ENCODE measurements around the gene MIAT. TPM values are rescaled to one million over a fixed set of nuclear protein-coding genes. Genes with fewer than 3 reads are reported as not detected.
A peak's percentile ranks its signal among the peaks of the same experiment; 100 is the strongest.
"Not testable (repeated sequence)": the region's sequence is repeated elsewhere in the genome, so short reads cannot be mapped to it uniquely, and the experiment has no call there.

MIAT gene
- polyA plus RNA-seq: 8.5 TPM
- long read RNA-seq, donor 1, partial matches to known transcripts: 0 of 1 reads
- long read RNA-seq, donor 1, other reads (novel, unspliced or antisense): 0 of 1 reads
- long read RNA-seq, donor 2, full-length matches to known transcripts: 1 of 1 reads
- long read RNA-seq, donor 2, partial matches to known transcripts: 0 of 1 reads
- long read RNA-seq, donor 2, other reads (novel, unspliced or antisense): 0 of 1 reads
- long read RNA-seq, donor 3: 0 reads
- long read RNA-seq, donor 4: 0 reads
- long read RNA-seq, donor 5, full-length matches to known transcripts: 1 of 1 reads
- long read RNA-seq, donor 5, partial matches to known transcripts: 0 of 1 reads
- long read RNA-seq, donor 5, other reads (novel, unspliced or antisense): 0 of 1 reads
- long read RNA-seq, donor 6: 0 reads
- long read RNA-seq, donor 7, full-length matches to known transcripts: 2 of 2 reads
- long read RNA-seq, donor 7, partial matches to known transcripts: 0 of 2 reads
- long read RNA-seq, donor 7, other reads (novel, unspliced or antisense): 0 of 2 reads
- long read RNA-seq, donor 8: 0 reads
- long read RNA-seq, donor 9: 0 reads
- long read RNA-seq, donor 10: 0 reads
- long read RNA-seq, donor 11: 0 reads

GRCh38 chr22:26656891-26657851 is at the start of gene MIAT:
Gene MIAT (plus strand): TSS chr22:26657588.
- Histone ChIP-seq H3K27ac (ENCODE audit: low read length) (no peak within 1 kb of the TSS), H3K4me3 (ENCODE audit: low read length) (peak within 1 kb of the TSS; percentile 23), H3K4me1 (ENCODE audit: control insufficient read depth, insufficient read depth, low read length) (peaks cover 10% of the 10 kb centered on the region), H3K36me3 (ENCODE audit: control insufficient read depth, insufficient read depth, low read length) (no peaks in the 10 kb centered on the region), H3K27me3 (ENCODE audit: control insufficient read depth, insufficient read depth, low read length) (peaks cover 83% of the 10 kb centered on the region), H3K9me3 (ENCODE audit: control insufficient read depth, low read depth, low read length) (peaks cover 7% of the 10 kb centered on the region)
- DNase-seq: no peak
- no CpG with 5 or more reads among the region's 62 CpGs for WGBS (ENCODE audit: insufficient coverage, low lambda C conversion rate)

- H3K4me3 ChIP-seq (ENCODE audit: low read length): no peak overlapping the region
- no peak overlapping the region for H3K27ac ChIP-seq (ENCODE audit: low read length)
- H3K27me3 ChIP-seq (ENCODE audit: control insufficient read depth, insufficient read depth, low read length): peaks cover 10% of the 10 kb centered on the region
- H3K4me1 ChIP-seq (ENCODE audit: control insufficient read depth, insufficient read depth, low read length): no peaks in the 10 kb centered on the region
- DNase-seq: no peak
- H3K9me3 ChIP-seq (ENCODE audit: control insufficient read depth, low read depth, low read length): no peaks in the 10 kb centered on the region
- no CpG with 5 or more reads among the region's 2 CpGs for WGBS (ENCODE audit: insufficient coverage, low lambda C conversion rate)
- H3K36me3 ChIP-seq (ENCODE audit: control insufficient read depth, insufficient read depth, low read length): no peaks in the 10 kb centered on the region
These were observed 49.3 kb upstream of the MIAT start for GRCh38 chr22:26608129-26608528.

GRCh38 chr22:26609287-26609686 is 48.1 kb upstream of the MIAT start:
- no peak for DNase-seq
- Histone ChIP-seq H3K27me3 (ENCODE audit: control insufficient read depth, insufficient read depth, low read length) (peaks cover 15% of the 10 kb centered on the region), H3K4me1 (ENCODE audit: control insufficient read depth, insufficient read depth, low read length) (no peaks in the 10 kb centered on the region), H3K4me3 (ENCODE audit: low read length) (no peak overlapping the region), H3K36me3 (ENCODE audit: control insufficient read depth, insufficient read depth, low read length) (no peaks in the 10 kb centered on the region), H3K9me3 (ENCODE audit: control insufficient read depth, low read depth, low read length) (no peaks in the 10 kb centered on the region), H3K27ac (ENCODE audit: low read length) (no peak overlapping the region)
- WGBS (ENCODE audit: insufficient coverage, low lambda C conversion rate): 100% methylated on average over 2 of the region's 2 CpGs

- H3K27ac ChIP-seq (ENCODE audit: low read length): no peak overlapping the region
- H3K4me1 ChIP-seq (ENCODE audit: control insufficient read depth, insufficient read depth, low read length): no peaks in the 10 kb centered on the region
- H3K27me3 ChIP-seq (ENCODE audit: control insufficient read depth, insufficient read depth, low read length): peaks cover 18% of the 10 kb centered on the region
- no peaks in the 10 kb centered on the region for H3K36me3 ChIP-seq (ENCODE audit: control insufficient read depth, insufficient read depth, low read length)
- H3K4me3 ChIP-seq (ENCODE audit: low read length): no peak overlapping the region
- DNase-seq: no peak
- WGBS (ENCODE audit: insufficient coverage, low lambda C conversion rate): no CpG with 5 or more reads among the region's 12 CpGs
- no peaks in the 10 kb centered on the region for H3K9me3 ChIP-seq (ENCODE audit: control insufficient read depth, low read depth, low read length)
These were observed 47.1 kb upstream of the MIAT start for GRCh38 chr22:26610072-26610958.

GRCh38 chr22:26610996-26611395 is 46.4 kb upstream of the MIAT start:
- WGBS (ENCODE audit: insufficient coverage, low lambda C conversion rate): no CpG with 5 or more reads among the region's 2 CpGs
- no peaks in the 10 kb centered on the region for H3K36me3 ChIP-seq (ENCODE audit: control insufficient read depth, insufficient read depth, low read length)
- H3K27ac ChIP-seq (ENCODE audit: low read length): no peak overlapping the region
- H3K27me3 ChIP-seq (ENCODE audit: control insufficient read depth, insufficient read depth, low read length): peaks cover 18% of the 10 kb centered on the region
- H3K9me3 ChIP-seq (ENCODE audit: control insufficient read depth, low read depth, low read length): no peaks in the 10 kb centered on the region
- H3K4me3 ChIP-seq (ENCODE audit: low read length): no peak overlapping the region
- no peak for DNase-seq
- no peaks in the 10 kb centered on the region for H3K4me1 ChIP-seq (ENCODE audit: control insufficient read depth, insufficient read depth, low read length)

- WGBS (ENCODE audit: insufficient coverage, low lambda C conversion rate): no CpG with 5 or more reads among the region's 4 CpGs
- no peak for DNase-seq
- H3K4me3 ChIP-seq (ENCODE audit: low read length): no peak overlapping the region
- no peak overlapping the region for H3K27ac ChIP-seq (ENCODE audit: low read length)
- no peaks in the 10 kb centered on the region for H3K9me3 ChIP-seq (ENCODE audit: control insufficient read depth, low read depth, low read length)
- peaks cover 2% of the 10 kb centered on the region for H3K4me1 ChIP-seq (ENCODE audit: control insufficient read depth, insufficient read depth, low read length)
- H3K36me3 ChIP-seq (ENCODE audit: control insufficient read depth, insufficient read depth, low read length): no peaks in the 10 kb centered on the region
- H3K27me3 ChIP-seq (ENCODE audit: control insufficient read depth, insufficient read depth, low read length): peaks cover 18% of the 10 kb centered on the region
These were observed 44.7 kb upstream of the MIAT start for GRCh38 chr22:26612652-26613051.

GRCh38 chr22:26613753-26614152 is 43.6 kb upstream of the MIAT start:
- H3K27ac ChIP-seq (ENCODE audit: low read length); H3K36me3 ChIP-seq (ENCODE audit: control insufficient read depth, insufficient read depth, low read length); H3K9me3 ChIP-seq (ENCODE audit: control insufficient read depth, low read depth, low read length); H3K4me3 ChIP-seq (ENCODE audit: low read length); H3K4me1 ChIP-seq (ENCODE audit: control insufficient read depth, insufficient read depth, low read length); DNase-seq: not testable (repeated sequence)
- WGBS (ENCODE audit: insufficient coverage, low lambda C conversion rate): 0% methylated on average over 1 of the region's 10 CpGs
- peaks cover 18% of the 10 kb centered on the region for H3K27me3 ChIP-seq (ENCODE audit: control insufficient read depth, insufficient read depth, low read length)

GRCh38 chr22:26614322-26614721 is 43.1 kb upstream of the MIAT start:
- Histone ChIP-seq H3K27me3 (ENCODE audit: control insufficient read depth, insufficient read depth, low read length) (peaks cover 14% of the 10 kb centered on the region), H3K4me3 (ENCODE audit: low read length) (no peak overlapping the region), H3K4me1 (ENCODE audit: control insufficient read depth, insufficient read depth, low read length) (peaks cover 5% of the 10 kb centered on the region), H3K36me3 (ENCODE audit: control insufficient read depth, insufficient read depth, low read length) (no peaks in the 10 kb centered on the region), H3K9me3 (ENCODE audit: control insufficient read depth, low read depth, low read length) (no peaks in the 10 kb centered on the region), H3K27ac (ENCODE audit: low read length) (no peak overlapping the region)
- DNase-seq: no peak
- WGBS (ENCODE audit: insufficient coverage, low lambda C conversion rate): 42% methylated on average over 2 of the region's 14 CpGs

- no peak for DNase-seq
- Histone ChIP-seq H3K4me3 (ENCODE audit: low read length) (no peak overlapping the region), H3K27ac (ENCODE audit: low read length) (no peak overlapping the region), H3K4me1 (ENCODE audit: control insufficient read depth, insufficient read depth, low read length) (peaks cover 5% of the 10 kb centered on the region), H3K9me3 (ENCODE audit: control insufficient read depth, low read depth, low read length) (no peaks in the 10 kb centered on the region), H3K36me3 (ENCODE audit: control insufficient read depth, insufficient read depth, low read length) (no peaks in the 10 kb centered on the region), H3K27me3 (ENCODE audit: control insufficient read depth, insufficient read depth, low read length) (peaks cover 14% of the 10 kb centered on the region)
- WGBS (ENCODE audit: insufficient coverage, low lambda C conversion rate): 80% methylated on average over 1 of the region's 5 CpGs
These were observed 42.2 kb upstream of the MIAT start for GRCh38 chr22:26615149-26615548.
